PC-9 (cell line): Measurements from ENCODE around the gene LY6G6D.

Experiments
- EZH2 ChIP-seq: fragments of 200-600 bp; sonication (generic); IDR thresholded peaks from 2 replicates; pipeline ENCODE4 v1.8.0; 2017; ENCODE audit warnings: antibody characterized with exemption, low read depth
- TF ChIP-seq, protein P1 (sequence below): fragments of 200-600 bp; sonication (generic); conservative IDR thresholded peaks from 2 replicates; pipeline ENCODE4 v1.6.1; 2017; ENCODE audit warnings: mixed run types, antibody characterized with exemption, mild to moderate bottlenecking, moderate library complexity

DNA sequence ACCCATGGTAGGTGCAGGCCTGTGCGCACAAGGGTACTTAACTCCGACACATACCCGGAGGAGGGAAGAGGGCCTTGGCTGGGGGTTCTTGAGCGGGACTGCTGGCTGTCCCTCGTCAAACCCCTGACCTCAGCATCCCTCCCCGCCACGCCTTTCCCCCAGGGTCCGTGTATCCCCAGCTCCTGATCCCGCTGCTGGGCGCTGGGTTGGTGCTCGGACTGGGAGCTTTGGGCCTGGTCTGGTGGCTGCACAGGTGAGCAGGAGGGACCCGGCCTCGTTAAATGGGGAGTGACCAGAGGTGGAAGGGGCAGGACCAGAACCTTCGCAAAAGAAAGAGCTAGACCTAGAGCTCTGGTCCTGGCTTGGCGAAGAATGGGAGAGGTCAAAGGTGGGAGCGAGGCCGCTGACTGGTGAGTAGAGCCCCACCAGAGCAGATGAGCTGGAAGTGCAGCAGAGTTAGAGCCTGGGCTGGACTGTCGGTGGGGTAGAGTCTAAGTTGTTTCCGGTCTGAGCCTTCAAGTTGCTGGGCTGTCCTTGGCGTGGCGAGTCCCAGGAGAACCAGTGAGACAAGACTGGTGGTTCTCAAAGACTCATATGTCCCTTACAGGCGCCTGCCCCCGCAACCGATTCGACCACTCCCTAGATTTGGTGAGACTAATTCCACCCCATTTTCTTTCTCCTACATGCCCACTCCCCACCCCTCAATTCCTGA is 9.0 kb downstream of the LY6G6D start:
- TF ChIP-seq, protein P1, sequence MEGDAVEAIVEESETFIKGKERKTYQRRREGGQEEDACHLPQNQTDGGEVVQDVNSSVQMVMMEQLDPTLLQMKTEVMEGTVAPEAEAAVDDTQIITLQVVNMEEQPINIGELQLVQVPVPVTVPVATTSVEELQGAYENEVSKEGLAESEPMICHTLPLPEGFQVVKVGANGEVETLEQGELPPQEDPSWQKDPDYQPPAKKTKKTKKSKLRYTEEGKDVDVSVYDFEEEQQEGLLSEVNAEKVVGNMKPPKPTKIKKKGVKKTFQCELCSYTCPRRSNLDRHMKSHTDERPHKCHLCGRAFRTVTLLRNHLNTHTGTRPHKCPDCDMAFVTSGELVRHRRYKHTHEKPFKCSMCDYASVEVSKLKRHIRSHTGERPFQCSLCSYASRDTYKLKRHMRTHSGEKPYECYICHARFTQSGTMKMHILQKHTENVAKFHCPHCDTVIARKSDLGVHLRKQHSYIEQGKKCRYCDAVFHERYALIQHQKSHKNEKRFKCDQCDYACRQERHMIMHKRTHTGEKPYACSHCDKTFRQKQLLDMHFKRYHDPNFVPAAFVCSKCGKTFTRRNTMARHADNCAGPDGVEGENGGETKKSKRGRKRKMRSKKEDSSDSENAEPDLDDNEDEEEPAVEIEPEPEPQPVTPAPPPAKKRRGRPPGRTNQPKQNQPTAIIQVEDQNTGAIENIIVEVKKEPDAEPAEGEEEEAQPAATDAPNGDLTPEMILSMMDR = no peak
- no peak for TF ChIP-seq EZH2
